ENCODE measurements around the gene GHDC. TPM values are rescaled to one million over a fixed set of nuclear protein-coding genes. Genes with fewer than 3 reads are reported as not detected.
"Not testable (repeated sequence)": the region's sequence is repeated elsewhere in the genome, so short reads cannot be mapped to it uniquely, and the experiment has no call there.

Gene GHDC
- total and polyA plus RNA-seq, 2 experiments from 2014 or later: 11.1 to 25.0 TPM

DNA sequence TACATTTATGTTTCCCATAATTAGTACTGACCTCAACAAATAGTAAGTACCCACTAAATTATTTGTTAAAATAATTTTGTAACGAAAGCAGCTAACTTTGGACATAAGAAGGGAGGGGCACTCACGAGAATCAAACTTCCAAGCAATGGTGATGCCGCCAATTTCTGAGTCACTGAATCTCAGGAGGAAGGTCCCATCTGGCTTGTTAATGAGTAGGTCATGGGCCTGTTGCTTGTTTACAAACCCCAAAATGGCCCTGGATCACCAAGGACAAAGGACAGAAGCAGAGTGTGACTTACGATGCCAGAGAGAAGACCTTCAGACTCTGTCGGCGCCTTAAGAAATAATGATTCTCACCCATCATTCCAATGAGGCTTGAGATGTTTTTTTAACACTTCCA, 15.8 kb upstream of the GHDC start:
- in situ Hi-C loops (cut with MboI): no loop called here
- TF ChIP-seq EZH2 (IDR thresholded peaks at IDR 0.05; ENCODE audit: insufficient read depth, poor library complexity, severe bottlenecking): no peak
- no peak for TF ChIP-seq EZH2phosphoT487 (IDR thresholded peaks at IDR 0.05; ENCODE audit: insufficient read depth, low read depth)

DNA sequence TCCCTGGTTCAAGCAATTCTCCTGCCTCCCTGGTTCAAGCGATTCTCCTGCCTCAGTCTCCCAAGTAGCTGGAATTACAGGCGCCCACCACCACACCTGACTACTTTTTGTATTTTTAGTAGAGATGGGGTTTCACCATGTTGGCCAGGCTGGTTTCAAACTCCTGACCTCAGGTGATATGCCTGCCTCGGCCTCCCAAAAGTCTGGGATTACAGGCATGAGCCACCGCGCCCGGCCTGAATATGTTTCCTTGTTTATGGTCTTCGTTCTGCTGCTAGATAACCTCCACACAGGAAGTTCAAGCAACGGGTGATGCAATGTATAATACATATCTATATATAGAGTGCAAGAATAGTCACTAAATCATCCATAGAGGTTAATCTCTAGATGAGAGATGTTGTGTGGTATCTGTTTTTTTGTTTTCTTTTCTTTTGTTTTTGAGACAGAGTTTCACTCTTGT, 11.9 kb upstream of the GHDC start:
- H4K20me1 ChIP-seq (ENCODE audit: insufficient read depth); H3K79me2 ChIP-seq (ENCODE audit: insufficient read depth); in situ Hi-C loops (cut with MboI); H2AFZ ChIP-seq; H3K4me1 ChIP-seq (ENCODE audit: insufficient read depth); H3K4me2 ChIP-seq (ENCODE audit: unreplicated experiment); H3F3A ChIP-seq (ENCODE audit: insufficient read depth); H3K4me3 ChIP-seq; DNase-seq; H3K9me3 ChIP-seq (ENCODE audit: low read depth); H3K9me2 ChIP-seq (ENCODE audit: insufficient read depth); H3K9ac ChIP-seq; H3K27ac ChIP-seq; H3K27me3 ChIP-seq (replicated peaks; ENCODE audit: insufficient read depth): not testable (repeated sequence)
- peaks cover 25% of the 10 kb centered on the region for H3K36me3 ChIP-seq (ENCODE audit: low read depth)
- 96 to 99% methylated on average over 8 of the region's 8 CpGs for WGBS, 2 experiments (ENCODE audit: low coverage in 1 of 2, low lambda C conversion rate in 2 of 2, missing lambda C conversion rate in 2 of 2)

More for the DNA sequence above, 15.8 kb upstream of the GHDC start:
- no peaks in the 10 kb centered on the region for H3K4me1 ChIP-seq (ENCODE audit: insufficient read depth)
- H3K27me3 ChIP-seq (replicated peaks; ENCODE audit: insufficient read depth): no peaks in the 10 kb centered on the region
- no peaks in the 10 kb centered on the region for H4K20me1 ChIP-seq (ENCODE audit: insufficient read depth)
- no peak overlapping the region for H3K9ac ChIP-seq
- no peaks in the 10 kb centered on the region for H3K79me2 ChIP-seq (ENCODE audit: insufficient read depth)
- no peak overlapping the region for H3K27ac ChIP-seq
- H3F3A ChIP-seq (ENCODE audit: insufficient read depth): peaks cover 15% of the 10 kb centered on the region; the same call in 1 of the 2 replicates
- H3K9me2 ChIP-seq (ENCODE audit: insufficient read depth): no peaks in the 10 kb centered on the region
- peak; percentile 46 for DNase-seq
- H3K4me3 ChIP-seq: no peak overlapping the region
- H3K9me3 ChIP-seq (ENCODE audit: low read depth): no peaks in the 10 kb centered on the region
- peaks cover 20% of the 10 kb centered on the region for H3K36me3 ChIP-seq (ENCODE audit: low read depth)
- WGBS, 2 experiments (ENCODE audit: low coverage in 1 of 2, low lambda C conversion rate in 2 of 2, missing lambda C conversion rate in 2 of 2): 56 to 60% methylated on average over 6 of the region's 6 CpGs
- no peak overlapping the region for H3K4me2 ChIP-seq (ENCODE audit: unreplicated experiment)
- H2AFZ ChIP-seq: no peak overlapping the region

DNA sequence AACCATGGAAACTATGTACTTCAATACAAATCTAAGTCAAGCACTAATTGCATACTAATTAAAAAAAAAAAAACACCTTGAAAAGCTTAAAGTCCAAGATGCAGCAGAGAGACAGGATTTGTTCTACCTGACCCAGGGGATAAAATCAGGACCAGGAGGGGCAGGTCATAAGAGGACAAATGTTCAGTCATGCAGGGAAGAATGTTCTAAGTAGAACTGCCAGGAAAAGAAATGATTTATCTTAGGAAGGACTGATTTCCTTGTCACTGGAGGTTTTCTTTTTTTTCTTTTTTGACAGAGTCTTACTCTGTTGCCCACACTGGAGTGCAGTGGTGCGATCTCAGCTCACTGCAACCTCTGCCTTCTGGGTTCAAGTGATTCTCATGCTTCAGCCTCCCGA, 9.1 kb upstream of the GHDC start:
- Histone ChIP-seq H3K9ac (no peak overlapping the region), H4K20me1 (ENCODE audit: insufficient read depth) (no peaks in the 10 kb centered on the region), H3K79me2 (ENCODE audit: insufficient read depth) (no peaks in the 10 kb centered on the region), H3K9me2 (ENCODE audit: insufficient read depth) (no peaks in the 10 kb centered on the region), H2AFZ (no peak overlapping the region), H3K36me3 (ENCODE audit: low read depth) (peaks cover 14% of the 10 kb centered on the region), H3K4me2 (ENCODE audit: unreplicated experiment) (no peak overlapping the region), H3F3A (ENCODE audit: insufficient read depth) (no peaks in the 10 kb centered on the region), H3K4me3 (no peak overlapping the region), H3K27me3 (replicated peaks; ENCODE audit: insufficient read depth) (no peaks in the 10 kb centered on the region), H3K4me1 (ENCODE audit: insufficient read depth) (no peaks in the 10 kb centered on the region), H3K27ac (no peak overlapping the region), H3K9me3 (ENCODE audit: low read depth) (no peaks in the 10 kb centered on the region)
- TF ChIP-seq EZH2 (IDR thresholded peaks at IDR 0.05; ENCODE audit: insufficient read depth, poor library complexity, severe bottlenecking) (no peak), EZH2phosphoT487 (IDR thresholded peaks at IDR 0.05; ENCODE audit: insufficient read depth, low read depth) (no peak)
- DNase-seq: no peak
- in situ Hi-C loops (cut with MboI): no loop called here
- WGBS, 2 experiments (ENCODE audit: low coverage in 1 of 2, low lambda C conversion rate in 2 of 2, missing lambda C conversion rate in 2 of 2): 96% methylated on average over 2 of the region's 2 CpGs

DNA sequence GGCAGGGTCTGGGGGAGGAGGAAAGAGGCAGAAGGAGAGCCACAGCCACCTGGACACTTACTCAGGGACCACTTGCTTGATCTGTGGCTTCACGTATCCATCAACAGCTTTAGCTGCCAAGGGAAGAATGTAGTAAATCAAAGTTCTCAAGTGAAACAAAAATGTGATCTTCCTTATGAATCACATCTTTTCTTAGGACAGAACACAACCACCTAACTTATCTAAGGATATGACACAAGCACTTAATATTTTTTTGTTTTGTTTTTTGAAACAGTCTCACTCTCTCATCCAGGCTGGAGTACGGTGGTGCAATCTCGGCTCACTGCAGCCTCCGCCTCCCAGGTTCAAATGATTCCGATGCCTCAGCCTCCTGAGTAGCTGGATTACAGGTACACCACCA, 8.4 kb upstream of the GHDC start:
- Histone ChIP-seq H3K4me1 (ENCODE audit: insufficient read depth) (no peaks in the 10 kb centered on the region), H3K36me3 (ENCODE audit: low read depth) (peaks cover 12% of the 10 kb centered on the region), H2AFZ (no peak overlapping the region), H3K4me2 (ENCODE audit: unreplicated experiment) (no peak overlapping the region), H3K27me3 (replicated peaks; ENCODE audit: insufficient read depth) (no peaks in the 10 kb centered on the region), H3K9me2 (ENCODE audit: insufficient read depth) (no peaks in the 10 kb centered on the region), H3K79me2 (ENCODE audit: insufficient read depth) (no peaks in the 10 kb centered on the region), H3K9me3 (ENCODE audit: low read depth) (no peaks in the 10 kb centered on the region), H3F3A (ENCODE audit: insufficient read depth) (no peaks in the 10 kb centered on the region), H3K4me3 (no peak overlapping the region), H3K9ac (no peak overlapping the region), H3K27ac (no peak overlapping the region), H4K20me1 (ENCODE audit: insufficient read depth) (no peaks in the 10 kb centered on the region)
- in situ Hi-C loops (cut with MboI): no loop called here
- no peak for TF ChIP-seq EZH2phosphoT487 (IDR thresholded peaks at IDR 0.05; ENCODE audit: insufficient read depth, low read depth)
- TF ChIP-seq EZH2 (IDR thresholded peaks at IDR 0.05; ENCODE audit: insufficient read depth, poor library complexity, severe bottlenecking): no peak
- 93 to 100% methylated on average over 5 of the region's 5 CpGs for WGBS, 2 experiments (ENCODE audit: low coverage in 1 of 2, low lambda C conversion rate in 2 of 2, missing lambda C conversion rate in 2 of 2)
- no peak for DNase-seq

DNA sequence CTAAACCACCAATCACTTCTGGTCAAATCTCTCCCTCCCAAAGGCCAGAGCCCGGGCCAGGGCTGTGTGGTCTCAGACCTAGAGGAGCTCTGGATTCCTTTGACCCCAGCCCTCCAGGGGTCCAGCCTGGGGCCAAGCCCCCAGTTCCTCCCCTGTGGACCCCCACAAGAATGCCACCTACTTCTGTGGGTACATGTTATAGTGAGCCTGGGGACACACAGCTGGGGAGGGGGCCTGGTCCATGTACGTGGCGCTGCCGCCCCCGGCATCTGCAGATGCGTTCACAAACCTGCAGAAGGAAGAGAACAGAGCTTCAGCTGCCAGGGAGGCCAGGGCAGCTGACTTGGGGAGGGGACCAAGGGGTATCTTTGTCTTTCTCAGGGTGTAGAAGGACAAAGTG, 7.9 kb upstream of the GHDC start:
- H3K79me2 ChIP-seq (ENCODE audit: insufficient read depth): no peaks in the 10 kb centered on the region
- H3K27me3 ChIP-seq (replicated peaks; ENCODE audit: insufficient read depth): no peaks in the 10 kb centered on the region
- H3K27ac ChIP-seq: no peak overlapping the region
- H3K4me2 ChIP-seq (ENCODE audit: unreplicated experiment): no peak overlapping the region
- H3K4me1 ChIP-seq (ENCODE audit: insufficient read depth): no peaks in the 10 kb centered on the region
- H3K36me3 ChIP-seq (ENCODE audit: low read depth): peaks cover 7% of the 10 kb centered on the region
- no peaks in the 10 kb centered on the region for H3F3A ChIP-seq (ENCODE audit: insufficient read depth)
- no peak overlapping the region for H3K9ac ChIP-seq
- in situ Hi-C loops (cut with MboI): no loop called here
- H3K4me3 ChIP-seq: no peak overlapping the region
- H3K9me3 ChIP-seq (ENCODE audit: low read depth): no peaks in the 10 kb centered on the region
- no peaks in the 10 kb centered on the region for H3K9me2 ChIP-seq (ENCODE audit: insufficient read depth)
- WGBS, 2 experiments (ENCODE audit: low coverage in 1 of 2, low lambda C conversion rate in 2 of 2, missing lambda C conversion rate in 2 of 2): 93 to 94% methylated on average over 6 of the region's 6 CpGs
- H4K20me1 ChIP-seq (ENCODE audit: insufficient read depth): no peaks in the 10 kb centered on the region
- TF ChIP-seq EZH2 (IDR thresholded peaks at IDR 0.05; ENCODE audit: insufficient read depth, poor library complexity, severe bottlenecking): no peak
- TF ChIP-seq EZH2phosphoT487 (IDR thresholded peaks at IDR 0.05; ENCODE audit: insufficient read depth, low read depth): no peak
- DNase-seq: no peak
- H2AFZ ChIP-seq: no peak overlapping the region
